Right cardiac atrium (tissue), 5 donors: ENCODE measurements around the gene TRIO. TPM values are rescaled to one million over a fixed set of nuclear protein-coding genes. Genes with fewer than 3 reads are reported as not detected.
A peak's percentile ranks its signal among the peaks of the same experiment; 100 is the strongest.

Source experiments
- ATAC-seq, 2 donors: fragments of 200-7000 bp; cut with Tn5 transposase; one replicate each; pipeline versions ENCODE4 v1.8.0 to v1.9.1; 2020; ENCODE audit warnings: moderate library complexity in 2 of 2, mild to moderate bottlenecking in 1 of 2
- DNase-seq, 3 donors: peaks; one replicate each; pipeline ENCODE4 v3.0.0-alpha.2; 2020
- H3K27ac ChIP-seq: one replicate; pipeline ENCODE4 v1.5.1; 2013; ENCODE audit warnings: mild to moderate bottlenecking, low read length, control low read depth, moderate library complexity
- H3K27me3 ChIP-seq: one replicate; pipeline ENCODE4 v1.6.1; 2013; ENCODE audit not compliant: control insufficient read depth, insufficient read depth
- H3K4me1 ChIP-seq: one replicate; pipeline ENCODE4 v1.6.1; 2013; ENCODE audit warnings: low read length; ENCODE audit not compliant: control insufficient read depth, insufficient read depth
- H3K4me3 ChIP-seq: one replicate; pipeline ENCODE4 v1.5.1; 2013; ENCODE audit warnings: low read length, control low read depth
- H3K9me3 ChIP-seq: one replicate; pipeline ENCODE4 v1.6.1; 2013; ENCODE audit warnings: low read length; ENCODE audit not compliant: control insufficient read depth
- WGBS: extraction: QIAGEN DNeasy Blood & Tissue Kit; methylation state at CpG from one replicate; pipeline ENCODE4 v1.1.7; 2013; 5-methylcytosine and 5-hydroxymethylcytosine counted together
- intact Hi-C, 4 donors: fragments of 100-400 bp; cut with DNase I; formaldehyde crosslinking; loops; one replicate each; pipeline versions ENCODE4 v1.11.0 to v1.14.0; 2022 to 2023
- polyA plus RNA-seq: library from polyadenylated mRNA; stranded (reverse); fragments of 200-250 nt; gene quantifications from one replicate; pipeline ENCODE4 v1.2.3, GENCODE V29; 2013
- total RNA-seq, 4 donors: library from RNA; stranded (reverse); fragmentation: NEBNext Ultra II Directional; extraction: Animal tissue kit (Norgen Biotek cat#: 25700); gene quantifications; one replicate each; pipeline ENCODE4 v1.2.1, GENCODE V29; 2021
- donor health status: healthy with polysubstance abuse.
- donor health status: DM: no; HTN: yes; CAD: no.
- donor health status: DM: no; HTN: no; CAD: no.
- donor health status: DM: no; HTN: yes; CAD: no; lungs with severe emphysema.
- donor health status: DM: yes; HTN: yes; CAD: no.

Gene TRIO
- total and polyA plus RNA-seq, 5 donors: 31.3 to 66.0 (median 54.1) TPM

- H3K27me3 ChIP-seq: no peaks in the 10 kb centered on the region
- H3K4me1 ChIP-seq: no peaks in the 10 kb centered on the region
- intact Hi-C loops: no loop called here
- no peak for DNase-seq
- no peak overlapping the region for H3K27ac ChIP-seq
- ATAC-seq: no peak
- 80% methylated on average over 4 of the region's 4 CpGs for WGBS
- no peak overlapping the region for H3K4me3 ChIP-seq
- H3K9me3 ChIP-seq: no peaks in the 10 kb centered on the region
Measured at GRCh38 chr5:14122089-14122488, 21.1 kb upstream of the TRIO start.

- Histone ChIP-seq H3K27ac (no peak overlapping the region), H3K4me3 (no peak overlapping the region), H3K4me1 (no peaks in the 10 kb centered on the region), H3K9me3 (no peaks in the 10 kb centered on the region), H3K27me3 (no peaks in the 10 kb centered on the region)
- intact Hi-C loops: no loop called here
- 94% methylated on average over 4 of the region's 4 CpGs for WGBS
- DNase-seq (no peak), ATAC-seq (no peak)
Measured at GRCh38 chr5:14123551-14123950, 19.6 kb upstream of the TRIO start.

- no peaks in the 10 kb centered on the region for H3K27me3 ChIP-seq
- H3K4me3 ChIP-seq: no peak overlapping the region
- intact Hi-C loops: no loop called here
- 97% methylated on average over 5 of the region's 5 CpGs for WGBS
- H3K27ac ChIP-seq: no peak overlapping the region
- DNase-seq (no peak), ATAC-seq (no peak)
- no peaks in the 10 kb centered on the region for H3K9me3 ChIP-seq
- H3K4me1 ChIP-seq: no peaks in the 10 kb centered on the region
Measured at GRCh38 chr5:14123974-14124482, 19.1 kb upstream of the TRIO start.

GRCh38 chr5:14125262-14125661, 17.9 kb upstream of the TRIO start:
- WGBS: 89% methylated on average over 1 of the region's 1 CpG
- Histone ChIP-seq H3K27ac (no peak overlapping the region), H3K9me3 (no peaks in the 10 kb centered on the region), H3K4me3 (no peak overlapping the region), H3K27me3 (no peaks in the 10 kb centered on the region), H3K4me1 (no peaks in the 10 kb centered on the region)
- DNase-seq: no peak
- intact Hi-C loops: no loop called here
- no peak for ATAC-seq

GRCh38 chr5:14127587-14127986, 15.6 kb upstream of the TRIO start:
- no peak for DNase-seq
- H3K27ac ChIP-seq: no peak overlapping the region
- H3K4me3 ChIP-seq: no peak overlapping the region
- H3K9me3 ChIP-seq: peaks cover 2% of the 10 kb centered on the region
- intact Hi-C loops: no loop called here
- ATAC-seq: no peak
- peaks cover 3% of the 10 kb centered on the region for H3K4me1 ChIP-seq
- H3K27me3 ChIP-seq: no peaks in the 10 kb centered on the region
- WGBS: 57% methylated on average over 3 of the region's 3 CpGs

- H3K27ac ChIP-seq: no peak overlapping the region
- DNase-seq (no peak), ATAC-seq (no peak)
- H3K4me1 ChIP-seq: peaks cover 4% of the 10 kb centered on the region
- H3K27me3 ChIP-seq: no peaks in the 10 kb centered on the region
- H3K4me3 ChIP-seq: no peak overlapping the region
- intact Hi-C loops: no loop called here
- peaks cover 2% of the 10 kb centered on the region for H3K9me3 ChIP-seq
Measured at GRCh38 chr5:14128079-14128478, 15.1 kb upstream of the TRIO start.

GRCh38 chr5:14129123-14129522, 14.0 kb upstream of the TRIO start:
- H3K27me3 ChIP-seq: no peaks in the 10 kb centered on the region
- DNase-seq (no peak), ATAC-seq (no peak)
- H3K4me3 ChIP-seq: no peak overlapping the region
- H3K27ac ChIP-seq: no peak overlapping the region
- intact Hi-C loops: no loop called here
- WGBS: 58% methylated on average over 1 of the region's 1 CpG
- peaks cover 2% of the 10 kb centered on the region for H3K9me3 ChIP-seq
- H3K4me1 ChIP-seq: peaks cover 4% of the 10 kb centered on the region

- ATAC-seq (peak; percentile 73 to 80), DNase-seq (no peak)
- Histone ChIP-seq H3K4me3 (no peak overlapping the region), H3K27ac (peak overlapping the region; percentile 36), H3K27me3 (no peaks in the 10 kb centered on the region), H3K9me3 (peaks cover 4% of the 10 kb centered on the region), H3K4me1 (peaks cover 4% of the 10 kb centered on the region)
- WGBS: 29% methylated on average over 6 of the region's 6 CpGs
- intact Hi-C loops: no loop called here
Measured at GRCh38 chr5:14131855-14132503, 11.2 kb upstream of the TRIO start.

GRCh38 chr5:14133394-14133793, 9.7 kb upstream of the TRIO start:
- no peaks in the 10 kb centered on the region for H3K27me3 ChIP-seq
- ATAC-seq (no peak), DNase-seq (no peak)
- H3K4me1 ChIP-seq: peaks cover 4% of the 10 kb centered on the region
- intact Hi-C loops: no loop called here
- no peak overlapping the region for H3K4me3 ChIP-seq
- 69% methylated on average over 2 of the region's 2 CpGs for WGBS
- peaks cover 4% of the 10 kb centered on the region for H3K9me3 ChIP-seq
- H3K27ac ChIP-seq: no peak overlapping the region

GRCh38 chr5:14134083-14134482, 9.1 kb upstream of the TRIO start:
- Histone ChIP-seq H3K4me3 (no peak overlapping the region), H3K27me3 (no peaks in the 10 kb centered on the region), H3K9me3 (peaks cover 4% of the 10 kb centered on the region), H3K4me1 (peaks cover 4% of the 10 kb centered on the region), H3K27ac (no peak overlapping the region)
- intact Hi-C loops: no loop called here
- WGBS: 64% methylated on average over 1 of the region's 1 CpG
- DNase-seq: no peak
- ATAC-seq: no peak

GRCh38 chr5:14134771-14135170, 8.4 kb upstream of the TRIO start:
- DNase-seq: no peak
- no peak for ATAC-seq
- peaks cover 4% of the 10 kb centered on the region for H3K4me1 ChIP-seq
- no peaks in the 10 kb centered on the region for H3K27me3 ChIP-seq
- WGBS: 86% methylated on average over 2 of the region's 2 CpGs
- H3K27ac ChIP-seq: no peak overlapping the region
- intact Hi-C loops: no loop called here
- no peak overlapping the region for H3K4me3 ChIP-seq
- H3K9me3 ChIP-seq: peaks cover 4% of the 10 kb centered on the region

- Histone ChIP-seq H3K27ac (no peak overlapping the region), H3K9me3 (peaks cover 4% of the 10 kb centered on the region), H3K4me1 (peaks cover 4% of the 10 kb centered on the region), H3K27me3 (no peaks in the 10 kb centered on the region), H3K4me3 (no peak overlapping the region)
- DNase-seq: no peak
- ATAC-seq: no peak
- intact Hi-C loops: no loop called here
- 95% methylated on average over 1 of the region's 1 CpG for WGBS
Measured at GRCh38 chr5:14135621-14136020, 7.5 kb upstream of the TRIO start.
